ENCODE measurements around the gene TOMM6. TPM values are rescaled to one million over a fixed set of nuclear protein-coding genes. Genes with fewer than 3 reads are reported as not detected.

TOMM6 gene
- total RNA-seq, 1 experiment from 2014 or later, result 197 TPM

DNA sequence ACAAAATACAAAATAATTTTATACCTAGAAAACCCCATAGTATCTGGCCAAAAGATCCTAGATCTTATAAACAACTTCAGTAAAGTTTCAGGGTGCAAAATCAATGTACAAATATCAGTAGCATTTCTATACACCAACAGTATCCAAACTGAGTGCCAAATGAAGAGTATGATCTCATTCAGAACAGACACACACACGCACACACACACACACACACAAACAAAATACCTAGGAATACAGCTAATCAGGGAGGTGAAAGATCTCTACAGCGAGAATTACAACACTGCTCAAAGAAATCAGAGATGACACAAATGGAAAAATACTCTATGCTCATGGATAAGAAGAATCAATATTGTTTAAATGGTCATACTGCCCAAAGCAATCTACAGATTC is 49.2 kb downstream of the TOMM6 start:
- no peaks in the 10 kb centered on the region for H3K36me3 ChIP-seq (ENCODE audit: insufficient read depth, low read length, poor library complexity, severe bottlenecking)
- H3K4me1 ChIP-seq (ENCODE audit: insufficient read depth, low read length, poor library complexity, severe bottlenecking), result no peaks in the 10 kb centered on the region
- no peak for TF ChIP-seq EZH2 (IDR thresholded peaks at IDR 0.05; ENCODE audit: borderline replicate concordance, low read depth, low read length, poor library complexity, severe bottlenecking)
- TF ChIP-seq, protein P1, sequence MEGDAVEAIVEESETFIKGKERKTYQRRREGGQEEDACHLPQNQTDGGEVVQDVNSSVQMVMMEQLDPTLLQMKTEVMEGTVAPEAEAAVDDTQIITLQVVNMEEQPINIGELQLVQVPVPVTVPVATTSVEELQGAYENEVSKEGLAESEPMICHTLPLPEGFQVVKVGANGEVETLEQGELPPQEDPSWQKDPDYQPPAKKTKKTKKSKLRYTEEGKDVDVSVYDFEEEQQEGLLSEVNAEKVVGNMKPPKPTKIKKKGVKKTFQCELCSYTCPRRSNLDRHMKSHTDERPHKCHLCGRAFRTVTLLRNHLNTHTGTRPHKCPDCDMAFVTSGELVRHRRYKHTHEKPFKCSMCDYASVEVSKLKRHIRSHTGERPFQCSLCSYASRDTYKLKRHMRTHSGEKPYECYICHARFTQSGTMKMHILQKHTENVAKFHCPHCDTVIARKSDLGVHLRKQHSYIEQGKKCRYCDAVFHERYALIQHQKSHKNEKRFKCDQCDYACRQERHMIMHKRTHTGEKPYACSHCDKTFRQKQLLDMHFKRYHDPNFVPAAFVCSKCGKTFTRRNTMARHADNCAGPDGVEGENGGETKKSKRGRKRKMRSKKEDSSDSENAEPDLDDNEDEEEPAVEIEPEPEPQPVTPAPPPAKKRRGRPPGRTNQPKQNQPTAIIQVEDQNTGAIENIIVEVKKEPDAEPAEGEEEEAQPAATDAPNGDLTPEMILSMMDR (conservative IDR thresholded peaks at IDR 0.05; ENCODE audit: low read depth, low read length), result no peak
- ChIA-PET CTCF (no interaction called here), POLR2A (ENCODE audit: low non-redundant PET) (no interaction called here)
- H3K27ac ChIP-seq (ENCODE audit: low read depth, low read length, poor library complexity, severe bottlenecking), result no peak overlapping the region
- H3K27me3 ChIP-seq (replicated peaks; ENCODE audit: insufficient read depth, low read depth, low read length, poor library complexity), result no peaks in the 10 kb centered on the region
- H3K9me3 ChIP-seq (ENCODE audit: low read depth, low read length, poor library complexity, severe bottlenecking), result no peaks in the 10 kb centered on the region
- BruUV-seq (replicated peaks), result no TSS peak
- no peak overlapping the region for H3K4me3 ChIP-seq (ENCODE audit: low read depth, low read length, poor library complexity, severe bottlenecking)
- DNase-seq (ENCODE audit: low spot score), result no peak
- intact Hi-C loops (cut with micrococcal nuclease; ENCODE audit: unreplicated experiment), result no loop called here

Other genes starting within 250 kb of the TOMM6 start
- 53.9 and 56.7 TPM in 2 replicates for gene FOXP4, start 241.3 kb upstream of the TOMM6 start, total RNA-seq (2021)
- gene MDFI, start 149.2 kb upstream of the TOMM6 start, total RNA-seq (2021), result 342 and 346 TPM in 2 replicates
- gene TFEB, start 52.1 kb upstream of the TOMM6 start, total RNA-seq (2021), result 1.8 and 2.8 TPM in 2 replicates
- gene PGC, start 40.3 kb upstream of the TOMM6 start, total RNA-seq (2021), result not detected in 2 replicates
- gene FRS3, start 7.8 kb upstream of the TOMM6 start, total RNA-seq (2021), result 3.0 and 5.5 TPM in 2 replicates
- 1.9 TPM in 1 of 2 replicates, not detected in the other for gene PRICKLE4, start 6.9 kb upstream of the TOMM6 start, total RNA-seq (2021)
- 10.5 and 13.0 TPM in 2 replicates for gene USP49, start 107.7 kb downstream of the TOMM6 start, total RNA-seq (2021)
- gene MED20, start 133.4 kb downstream of the TOMM6 start, total RNA-seq (2021), result 31.8 and 39.0 TPM in 2 replicates
- gene BYSL, start 133.8 kb downstream of the TOMM6 start, total RNA-seq (2021), result 76.5 and 89.7 TPM in 2 replicates
- gene CCND3, start 154.1 kb downstream of the TOMM6 start, total RNA-seq (2021), result 31.9 and 39.9 TPM in 2 replicates

Measured in A673 (cell line).